GM21526 (cell line): ENCODE data around the gene SPRR5.

Experiments used
- ATAC-seq: cut with Tn5 transposase; IDR thresholded peaks from one replicate; pipeline ENCODE4 v1.9.1; 2021; ENCODE audit warnings: moderate library complexity; ENCODE audit not compliant: unreplicated experiment, low FRiP score

SPRR5 gene

GRCh38 chr1:152942161-152942560, 4.8 kb upstream of the SPRR5 start:
- no peak for ATAC-seq

- no peak for ATAC-seq
Measured at GRCh38 chr1:152946248-152946647, 758 bp upstream of the SPRR5 start.

- ATAC-seq, result no peak
Measured at GRCh38 chr1:152951711-152952110, 4.7 kb downstream of the SPRR5 start.

- no peak for ATAC-seq
Measured at GRCh38 chr1:152953761-152954160, 6.8 kb downstream of the SPRR5 start.

GRCh38 chr1:152954436-152954835, 7.4 kb downstream of the SPRR5 start:
- no peak for ATAC-seq

GRCh38 chr1:152957561-152957960, 10.6 kb downstream of the SPRR5 start:
- no peak for ATAC-seq

- no peak for ATAC-seq
Measured at GRCh38 chr1:152959273-152959672, 12.3 kb downstream of the SPRR5 start.

- ATAC-seq, result no peak
Measured at GRCh38 chr1:152959801-152960451, 12.9 kb downstream of the SPRR5 start.

GRCh38 chr1:152960452-152961044, 13.5 kb downstream of the SPRR5 start:
- ATAC-seq, result no peak

DNA sequence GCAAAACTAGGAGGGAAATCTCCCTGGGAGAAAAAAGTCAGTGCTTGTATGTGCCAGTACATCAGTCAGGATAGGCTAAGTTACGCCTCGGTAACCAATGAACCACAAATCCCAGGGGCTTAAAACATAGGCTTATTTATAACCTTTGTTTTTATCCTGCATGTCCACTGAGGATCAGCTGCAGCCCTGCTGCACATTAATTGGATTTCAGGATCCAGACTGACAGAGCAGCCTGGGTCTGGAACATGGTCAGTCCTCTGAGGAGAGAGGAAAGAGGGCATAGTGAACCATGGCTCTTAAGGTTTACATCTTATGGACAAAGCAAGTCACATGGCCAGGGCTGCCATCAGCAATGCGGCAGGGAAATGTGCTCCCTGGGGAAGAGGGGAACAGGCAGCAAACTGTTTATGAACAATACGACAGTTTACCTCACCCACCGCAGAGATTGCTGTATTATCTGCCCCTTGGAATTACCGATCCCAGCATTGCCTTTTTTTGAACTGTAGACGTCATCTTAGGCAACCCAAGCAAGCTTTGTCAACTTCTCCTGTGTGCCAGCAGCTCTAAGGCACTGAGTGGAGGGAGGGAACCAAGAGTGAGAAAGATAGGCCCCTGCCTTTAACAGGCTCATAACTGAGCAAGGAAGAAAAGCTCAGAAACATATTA, 14.4 kb downstream of the SPRR5 start:
- ATAC-seq, result no peak

DNA sequence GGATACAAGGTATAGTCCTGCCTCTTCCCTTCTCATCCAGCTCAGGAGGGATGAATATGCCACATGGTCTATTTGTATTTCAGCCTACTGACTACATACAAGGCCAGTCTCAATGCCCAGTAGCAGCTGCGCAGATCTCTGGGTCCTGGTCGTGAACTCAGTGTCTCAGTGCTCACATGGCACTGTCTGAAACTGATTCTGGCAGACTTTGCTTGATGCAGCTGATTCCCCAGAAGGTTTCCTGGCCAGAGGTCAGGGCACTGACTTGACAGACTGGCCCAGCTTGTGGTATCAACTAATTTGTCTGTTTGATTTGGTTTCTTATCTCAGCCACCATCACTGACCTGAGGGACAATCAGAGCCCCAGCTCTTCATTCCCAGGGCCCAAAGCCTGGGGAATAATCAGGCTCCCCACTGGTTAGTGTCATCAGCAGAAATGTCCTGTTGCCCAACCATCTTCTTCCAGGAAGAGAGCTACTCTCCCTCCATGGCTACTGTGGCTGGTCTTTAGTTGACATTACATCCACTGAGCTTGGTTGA, 15.9 kb downstream of the SPRR5 start:
- ATAC-seq, result no peak

DNA sequence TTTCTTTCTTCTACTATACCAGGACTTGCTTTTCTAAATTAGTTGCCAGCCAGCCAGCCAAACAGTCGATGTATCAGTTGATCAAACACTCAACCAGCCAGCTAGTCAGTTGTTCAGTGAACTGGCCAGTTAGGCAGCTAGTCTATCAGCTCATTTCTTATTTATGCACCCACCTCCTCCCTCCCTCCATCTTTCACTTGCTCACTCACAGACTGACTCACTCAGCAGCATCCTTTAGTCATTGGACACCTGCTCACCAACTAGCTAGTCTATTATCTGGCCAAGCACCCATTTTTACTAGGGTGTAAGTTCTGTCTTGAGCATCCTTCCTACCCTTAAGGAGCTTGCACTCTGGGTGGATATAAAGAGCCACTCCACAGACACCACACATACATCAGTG, 17.5 kb downstream of the SPRR5 start:
- no peak for ATAC-seq

GRCh38 chr1:152965853-152966252, 18.8 kb downstream of the SPRR5 start:
- no peak for ATAC-seq

- ATAC-seq, result no peak
Measured at GRCh38 chr1:152967201-152967600, 20.2 kb downstream of the SPRR5 start.

DNA sequence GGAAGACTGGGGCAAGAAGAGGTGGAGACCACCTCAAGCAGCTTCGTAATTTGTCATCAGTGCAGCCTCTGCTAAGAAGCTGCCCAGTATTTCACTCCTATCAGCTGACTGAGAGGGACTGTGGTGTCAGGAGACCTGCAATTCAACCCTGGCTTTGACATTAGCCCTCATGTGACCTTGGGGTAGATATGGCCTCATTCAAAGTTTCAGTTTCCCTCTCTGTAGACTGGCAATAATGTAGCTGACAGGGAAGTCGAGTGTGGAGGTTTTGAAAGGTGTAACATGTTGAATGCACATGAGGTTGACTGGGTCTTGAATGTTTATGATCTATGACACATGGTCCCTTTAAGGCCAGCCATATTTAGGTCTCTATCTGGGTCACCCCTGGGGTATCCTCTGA, 21.2 kb downstream of the SPRR5 start:
- ATAC-seq, result peak; percentile 91

DNA sequence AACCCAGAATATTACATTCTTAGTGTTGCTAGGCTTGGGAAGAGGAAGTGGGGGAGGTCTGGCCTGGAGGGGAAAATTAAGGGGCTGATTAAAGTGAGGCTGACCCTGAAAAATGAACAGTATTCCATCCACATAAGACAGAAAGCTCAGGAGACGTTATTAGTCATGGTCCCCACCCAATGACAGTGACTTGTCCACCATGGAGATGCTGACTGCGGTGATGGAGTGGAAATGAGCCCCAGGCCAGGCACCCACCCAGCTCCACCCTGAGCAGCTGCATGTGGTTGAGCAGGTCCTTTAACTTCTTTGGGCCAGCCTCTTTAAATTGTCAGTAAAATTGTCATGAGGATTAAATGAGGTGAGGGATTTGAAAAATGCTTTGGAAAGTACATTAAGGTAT, 22.0 kb downstream of the SPRR5 start:
- no peak for ATAC-seq

- ATAC-seq, result no peak
Measured at GRCh38 chr1:152970495-152970894, 23.5 kb downstream of the SPRR5 start, which contains the start of gene SPRR4. TSS of gene SPRR4 (plus strand) at chr1:152970648. CDS start at chr1:152971891, 1,243 bp downstream.

- ATAC-seq, result no peak
Measured at GRCh38 chr1:152972196-152972886, 25.3 kb downstream of the SPRR5 start.

DNA sequence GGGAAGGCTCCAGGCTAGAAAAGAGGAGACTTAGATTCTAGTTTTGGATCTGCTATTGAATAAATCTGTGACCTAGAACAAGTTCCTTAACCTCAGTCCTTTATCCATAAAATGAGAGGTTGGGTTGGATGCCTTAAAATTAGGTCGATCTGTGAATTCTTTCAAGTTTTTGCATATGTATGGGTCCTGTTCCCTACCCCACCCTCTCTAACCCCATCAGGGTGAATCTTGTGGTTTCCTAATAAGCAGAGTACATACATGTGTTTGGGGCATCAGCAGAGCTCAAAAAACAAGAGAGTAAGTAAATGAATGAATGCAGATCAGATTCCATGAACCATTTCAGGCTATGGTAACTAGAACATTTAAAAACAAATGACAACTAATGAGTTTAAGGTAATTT, 29.7 kb downstream of the SPRR5 start:
- no peak for ATAC-seq

DNA sequence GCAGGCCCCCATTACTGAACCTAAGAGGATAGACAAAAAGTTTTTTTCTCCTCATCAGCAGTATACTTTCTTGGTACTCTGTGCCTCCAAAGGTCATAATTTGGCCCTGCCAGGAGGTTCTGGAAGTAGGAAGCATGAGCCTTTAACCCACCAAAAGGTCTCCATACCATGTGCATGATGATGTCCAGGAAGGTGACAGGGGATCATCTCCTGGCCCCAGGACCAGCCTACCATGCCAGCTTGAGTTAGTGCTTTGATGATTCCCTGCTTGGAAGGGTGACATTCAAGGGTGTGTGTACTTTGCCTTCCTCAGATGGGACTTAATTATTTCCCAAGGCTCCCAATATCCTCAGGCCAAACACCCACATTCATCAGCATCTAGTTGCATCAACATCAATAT, 30.6 kb downstream of the SPRR5 start:
- ATAC-seq, result no peak

- ATAC-seq, result no peak
Measured at GRCh38 chr1:152980676-152981075, 33.7 kb downstream of the SPRR5 start.
